IMR-90 (cell line): ENCODE data around the gene CMSS1. TPM values are rescaled to one million over a fixed set of nuclear protein-coding genes. Genes with fewer than 3 reads are reported as not detected.

Experiments
- ATAC-seq: fragments of 200-7000 bp; cut with Tn5 transposase; 2 replicates; pipeline ENCODE4 v1.9.1; 2020; ENCODE audit warnings: low read depth, mild to moderate bottlenecking, moderate library complexity
- BruUV-seq: library from RNA; stranded (reverse); fragments of 400-500 nt; replicated peaks from 2 replicates; lab custom pipeline; 2021; lab: Mats Ljungman, UMichigan
- CTCF ChIA-PET: fragments of 300-600 bp; formaldehyde crosslinking; extraction: SDS; loops from one replicate; lab custom pipeline; 2021; ENCODE audit warnings: antibody characterized with exemption; lab: Yijun Ruan, JAX
- POLR2A ChIA-PET: fragments of 300-600 bp; sonication (Branson Sonifier 250); formaldehyde crosslinking; loops from one replicate; lab custom pipeline; 2022; ENCODE audit warnings: antibody characterized with exemption; ENCODE audit not compliant: unreplicated experiment; lab: Charles Lee
- DNase-seq: peaks from one replicate; pipeline ENCODE4 v3.0.0; 2013
- H2AFZ ChIP-seq: replicated peaks from 2 replicates; pipeline ENCODE3; 2013; ENCODE audit warnings: low read length, mild to moderate bottlenecking; ENCODE audit not compliant: poor library complexity
- H2AK5ac ChIP-seq: 2 replicates; pipeline ENCODE4 v1.6.1; 2013; ENCODE audit warnings: low read depth, low read length, inconsistent platforms
- H2AK9ac ChIP-seq: replicated peaks from 2 replicates; pipeline ENCODE3; 2013; ENCODE audit warnings: mild to moderate bottlenecking, low read depth, low read length, moderate library complexity; ENCODE audit not compliant: poor library complexity
- H2BK120ac ChIP-seq: 2 replicates; pipeline ENCODE4 v1.6.1; 2013; ENCODE audit warnings: low read depth, low read length, inconsistent platforms
- H2BK15ac ChIP-seq: 3 replicates; pipeline ENCODE4 v1.6.1; 2013; ENCODE audit warnings: low read depth, low read length, inconsistent platforms
- H2BK20ac ChIP-seq: 2 replicates; pipeline ENCODE4 v1.6.1; 2013; ENCODE audit warnings: low read depth, mild to moderate bottlenecking, inconsistent platforms, low read length, moderate library complexity
- H2BK5ac ChIP-seq: 2 replicates; pipeline ENCODE4 v1.6.1; 2013; ENCODE audit warnings: mild to moderate bottlenecking, low read depth, low read length, inconsistent platforms; ENCODE audit not compliant: poor library complexity, severe bottlenecking
- H3K14ac ChIP-seq: replicated peaks from 2 replicates; pipeline ENCODE4 v1.6.1; 2013; ENCODE audit warnings: low read depth, low read length, inconsistent platforms
- H3K18ac ChIP-seq: 2 replicates; pipeline ENCODE4 v1.6.1; 2013; ENCODE audit warnings: low read depth, low read length, control low read depth
- H3K23ac ChIP-seq: 2 replicates; pipeline ENCODE4 v1.6.1; 2013; ENCODE audit warnings: low read depth, low read length, inconsistent platforms
- H3K27ac ChIP-seq: 2 replicates; pipeline ENCODE4 v1.5.1; 2013; ENCODE audit warnings: mild to moderate bottlenecking, control low read depth, low read length; ENCODE audit not compliant: insufficient read depth
- H3K27me3 ChIP-seq: 2 replicates; pipeline ENCODE4 v1.6.1; 2013; ENCODE audit warnings: low read length; ENCODE audit not compliant: control insufficient read depth, insufficient read depth
- H3K36me3 ChIP-seq: 2 replicates; pipeline ENCODE4 v1.6.1; 2013; ENCODE audit warnings: low read length, mixed read lengths; ENCODE audit not compliant: control insufficient read depth, insufficient read depth
- H3K4ac ChIP-seq: 2 replicates; pipeline ENCODE4 v1.6.1; 2013; ENCODE audit warnings: low read depth, low read length, inconsistent platforms
- H3K4me1 ChIP-seq: 2 replicates; pipeline ENCODE4 v1.6.1; 2013; ENCODE audit warnings: low read length, mixed read lengths; ENCODE audit not compliant: control insufficient read depth, insufficient read depth
- H3K4me2 ChIP-seq: 2 replicates; pipeline ENCODE4 v1.6.1; 2013; ENCODE audit warnings: low read depth, mild to moderate bottlenecking, control low read depth, low read length, moderate library complexity
- H3K4me3 ChIP-seq: 2 replicates; pipeline ENCODE4 v1.5.1; 2013; ENCODE audit warnings: low read depth, mild to moderate bottlenecking, control low read depth, low read length, moderate library complexity; ENCODE audit not compliant: insufficient read depth
- H3K56ac ChIP-seq: 2 replicates; pipeline ENCODE4 v1.6.1; 2013; ENCODE audit warnings: low read length, inconsistent platforms; ENCODE audit not compliant: insufficient read depth; ENCODE audit errors: extremely low read depth
- H3K79me1 ChIP-seq, 2 experiments: 2 replicates each; pipeline ENCODE4 v1.6.1; 2013; ENCODE audit warnings: low read length in 2 of 2, inconsistent platforms in 1 of 2, low read depth in 1 of 2
- H3K9ac ChIP-seq: 2 replicates; pipeline ENCODE4 v1.6.1; 2013; ENCODE audit warnings: low read depth, low read length, control low read depth
- H3K9me1 ChIP-seq: 2 replicates; pipeline ENCODE4 v1.6.1; 2013; ENCODE audit warnings: low read length, inconsistent platforms; ENCODE audit not compliant: insufficient read depth
- H3K9me3 ChIP-seq: 2 replicates; pipeline ENCODE4 v1.6.1; 2013; ENCODE audit warnings: low read length; ENCODE audit not compliant: control insufficient read depth, insufficient read depth
- H4K20me1 ChIP-seq: 2 replicates; pipeline ENCODE4 v1.6.1; 2013; ENCODE audit warnings: low read length, inconsistent platforms; ENCODE audit not compliant: insufficient read depth
- H4K5ac ChIP-seq: 2 replicates; pipeline ENCODE4 v1.6.1; 2013; ENCODE audit warnings: mild to moderate bottlenecking, low read depth, low read length, control low read depth
- H4K8ac ChIP-seq, 2 experiments: 2 replicates each; pipeline ENCODE4 v1.6.1; 2013; ENCODE audit warnings: low read depth in 2 of 2, low read length in 2 of 2, control low read depth in 1 of 2, inconsistent platforms in 1 of 2
- H4K91ac ChIP-seq: 2 replicates; pipeline ENCODE4 v1.6.1; 2013; ENCODE audit warnings: low read depth, low read length, inconsistent platforms; ENCODE audit not compliant: insufficient read depth
- CEBPB ChIP-seq: IDR thresholded peaks from 2 replicates; pipeline ENCODE4 v1.6.1; 2012; ENCODE audit warnings: low read depth, low read length, improper control_type of control experiment
- CTCF ChIP-seq: conservative IDR thresholded peaks from 2 replicates; pipeline ENCODE4 v1.5.1; 2012; ENCODE audit warnings: mild to moderate bottlenecking, low read depth, low read length, improper control_type of control experiment
- MAZ ChIP-seq: IDR thresholded peaks from 2 replicates; pipeline ENCODE4 v1.6.1; 2012; ENCODE audit warnings: low read depth, mild to moderate bottlenecking, low read length, improper control_type of control experiment, moderate library complexity, borderline replicate concordance
- NFE2L2 ChIP-seq: fragments of 150-350 bp; IDR thresholded peaks from 2 replicates; pipeline ENCODE4 v1.6.1; 2016; ENCODE audit warnings: low read depth, mild to moderate bottlenecking, low read length
- RAD21 ChIP-seq: IDR thresholded peaks from 2 replicates; pipeline ENCODE4 v1.6.1; 2012; ENCODE audit warnings: low read length, improper control_type of control experiment
- RFX5 ChIP-seq: IDR thresholded peaks from 2 replicates; pipeline ENCODE4 v1.8.0; 2012; ENCODE audit warnings: low read depth, mild to moderate bottlenecking, low read length, moderate library complexity
- WGBS, 2 experiments: methylation state at CpG; one replicate each; pipeline versions ENCODE4 v1.1.5 to v1.1.7; 2013; ENCODE audit warnings: missing lambda C conversion rate in 2 of 2; ENCODE audit not compliant: insufficient read length in 1 of 2; ENCODE audit errors: extremely low coverage in 2 of 2; 5-methylcytosine and 5-hydroxymethylcytosine counted together
- dilution Hi-C: fragments of 300-500 bp; cut with HindIII; formaldehyde crosslinking; loops from one replicate; pipeline ENCODE4 v1.14.3; 2018; ENCODE audit warnings: low sequenced_read_pairs; ENCODE audit not compliant: unreplicated experiment
- in situ Hi-C: fragments of 300-500 bp; cut with MboI; formaldehyde crosslinking; loops from 3 replicates; pipeline ENCODE4 v1.14.3; 2019; ENCODE audit warnings: low sequenced_read_pairs, inconsistent platforms, mixed read lengths
- intact Hi-C: fragments of 100-400 bp; cut with micrococcal nuclease; formaldehyde crosslinking; loops from 2 replicates; pipeline ENCODE4 v1.10.0; 2022
- polyA plus RNA-seq, 3 experiments: library from polyadenylated mRNA; depleted of rRNA; stranded (reverse); fragments of >200 nt; gene quantifications; 2 replicates each; pipeline ENCODE4 v1.2.3, GENCODE V29; 2012; ENCODE audit warnings: low replicate concordance in 1 of 3
- total RNA-seq: library from RNA; depleted of rRNA; stranded (reverse); fragments of >200 nt; gene quantifications from 2 replicates; pipeline ENCODE4 v1.2.3, GENCODE V29; 2012

Gene CMSS1
- total and polyA plus RNA-seq, 2 of the 4 experiments (the other 2 are of a cell fraction) = 12.5 to 13.6 TPM

- no peak overlapping the region for H2AK9ac ChIP-seq
- POLR2A ChIA-PET = no interaction called here
- H3K4me3 ChIP-seq = no peak overlapping the region
- no peak overlapping the region for H4K91ac ChIP-seq
- H3K4me2 ChIP-seq = no peak overlapping the region
- H3K9me1 ChIP-seq = peaks cover 14% of the 10 kb centered on the region
- H2AFZ ChIP-seq = no peak overlapping the region
- BruUV-seq = no TSS peak
- in situ Hi-C loops = loop anchor here (25.0 kb wide), 1 partner anchor 210 kb away; no protein-coding TSS in a partner anchor
- no peak overlapping the region for H2BK120ac ChIP-seq
- H2BK20ac ChIP-seq = no peak overlapping the region
- H3K56ac ChIP-seq = no peak overlapping the region
- H3K23ac ChIP-seq = no peak overlapping the region
- H3K9me3 ChIP-seq = no peaks in the 10 kb centered on the region
- no peak overlapping the region for H2BK15ac ChIP-seq
- no peak overlapping the region for H4K8ac ChIP-seq
- DNase-seq (no peak), ATAC-seq (no peak)
- H3K4me1 ChIP-seq = peaks cover 2% of the 10 kb centered on the region; the same call in 1 of the 2 replicates
- no CpG with 5 or more reads among the region's 1 CpG for WGBS, 2 experiments
- H2AK5ac ChIP-seq = no peak overlapping the region
- no peak overlapping the region for H3K14ac ChIP-seq
- H3K79me1 ChIP-seq = peaks cover 51 to 69% of the 10 kb centered on the region in 2 experiments
- intact Hi-C loops = no loop called here
- no peak overlapping the region for H3K4ac ChIP-seq
- peaks cover 45% of the 10 kb centered on the region for H4K20me1 ChIP-seq
- no peak overlapping the region for H3K27ac ChIP-seq
- H3K36me3 ChIP-seq = peaks cover 23% of the 10 kb centered on the region
- no peak overlapping the region for H3K18ac ChIP-seq
- no peaks in the 10 kb centered on the region for H3K27me3 ChIP-seq
- H2BK5ac ChIP-seq = no peak overlapping the region
- dilution Hi-C loops = no loop called here
- CTCF ChIA-PET = no interaction called here
- H4K5ac ChIP-seq = no peak overlapping the region
- no peak for TF ChIP-seq RAD21
- no peak for TF ChIP-seq CTCF
- TF ChIP-seq RFX5 = no peak
- no peak for TF ChIP-seq NFE2L2
- no peak for TF ChIP-seq CEBPB
- TF ChIP-seq MAZ = no peak
- no peak overlapping the region for H3K9ac ChIP-seq
Observed at GRCh38 chr3:99851955-99852354, 34.3 kb downstream of the CMSS1 start.
